Astrocyte (in vitro differentiated cells and primary cell): ENCODE data around the gene ETV6. TPM values are rescaled to one million over a fixed set of nuclear protein-coding genes. Genes with fewer than 3 reads are reported as not detected.
A peak's percentile ranks its signal among the peaks of the same experiment; 100 is the strongest.

Source experiments
- DNase-seq: peaks from one replicate; pipeline ENCODE4 v3.0.0-alpha.2; 2010; ENCODE audit warnings: low read depth
- FAIRE-seq: peaks from 2 replicates; lab custom pipeline; 2011; peaks lifted over from hg19 to GRCh38; lab: Jason Lieb, UNC
- H2AFZ ChIP-seq: 2 replicates; pipeline ENCODE4 v1.6.0; 2012; ENCODE audit warnings: low read depth, low read length, inconsistent platforms
- H3K27ac ChIP-seq: 2 replicates; pipeline ENCODE4 v1.5.1; 2011; ENCODE audit warnings: low read depth, low read length, inconsistent platforms
- H3K27me3 ChIP-seq: 2 replicates; pipeline ENCODE4 v1.6.0; 2011; ENCODE audit warnings: low read length, inconsistent platforms; ENCODE audit not compliant: insufficient read depth
- H3K36me3 ChIP-seq: 2 replicates; pipeline ENCODE4 v1.5.1; 2011; ENCODE audit warnings: low read length, inconsistent platforms; ENCODE audit not compliant: insufficient read depth
- H3K4me1 ChIP-seq: 2 replicates; pipeline ENCODE4 v1.5.1; 2011; ENCODE audit warnings: low read length, inconsistent platforms; ENCODE audit not compliant: insufficient read depth
- H3K4me2 ChIP-seq: 2 replicates; pipeline ENCODE4 v1.6.0; 2012; ENCODE audit warnings: low read length, inconsistent platforms
- H3K4me3 ChIP-seq: 2 replicates; pipeline ENCODE4 v1.5.1; 2011; ENCODE audit warnings: low read depth, mild to moderate bottlenecking, low read length, inconsistent platforms; ENCODE audit not compliant: insufficient read depth
- H3K79me2 ChIP-seq: 2 replicates; pipeline ENCODE4 v1.6.0; 2012; ENCODE audit warnings: mild to moderate bottlenecking, low read length, inconsistent platforms; ENCODE audit not compliant: insufficient read depth
- H3K9ac ChIP-seq: 2 replicates; pipeline ENCODE4 v1.6.0; 2012; ENCODE audit warnings: mild to moderate bottlenecking, low read length, inconsistent platforms
- H3K9me3 ChIP-seq: 2 replicates; pipeline ENCODE4 v1.5.1; 2012; ENCODE audit warnings: low read depth, mild to moderate bottlenecking, low read length, inconsistent platforms; ENCODE audit not compliant: insufficient read depth
- H4K20me1 ChIP-seq: 2 replicates; pipeline ENCODE4 v1.6.0; 2012; ENCODE audit warnings: low read length, inconsistent platforms; ENCODE audit not compliant: insufficient read depth
- H3K27ac Mint-ChIP-seq: one replicate; pipeline ENCODE4 v1.8.0; 2021; ENCODE audit warnings: mild to moderate bottlenecking, mixed read lengths; ENCODE audit not compliant: unreplicated experiment
- H3K27me3 Mint-ChIP-seq: one replicate; pipeline ENCODE4 v1.8.0; 2021; ENCODE audit warnings: low read depth, mixed read lengths; ENCODE audit not compliant: unreplicated experiment
- H3K36me3 Mint-ChIP-seq: one replicate; pipeline ENCODE4 v1.8.0; 2021; ENCODE audit warnings: low read depth, mixed read lengths; ENCODE audit not compliant: unreplicated experiment
- H3K4me1 Mint-ChIP-seq: one replicate; pipeline ENCODE4 v1.8.0; 2021; ENCODE audit warnings: low read depth, mixed read lengths; ENCODE audit not compliant: unreplicated experiment
- H3K4me3 Mint-ChIP-seq: one replicate; pipeline ENCODE4 v1.8.0; 2021; ENCODE audit warnings: mild to moderate bottlenecking, moderate library complexity, mixed read lengths; ENCODE audit not compliant: unreplicated experiment
- H3K9me3 Mint-ChIP-seq: one replicate; pipeline ENCODE4 v1.8.0; 2021; ENCODE audit warnings: mild to moderate bottlenecking, mixed read lengths; ENCODE audit not compliant: unreplicated experiment
- CTCF ChIP-seq: IDR thresholded peaks from 2 replicates; pipeline ENCODE4 v1.5.1; 2011; ENCODE audit warnings: low read depth, mild to moderate bottlenecking, inconsistent platforms, low read length, moderate library complexity; ENCODE audit not compliant: insufficient read depth
- EZH2 ChIP-seq: IDR thresholded peaks from 2 replicates; pipeline ENCODE4 v1.6.1; 2012; ENCODE audit warnings: mild to moderate bottlenecking, low read length, inconsistent platforms; ENCODE audit not compliant: insufficient read depth
- total RNA-seq: library from RNA; stranded (reverse); gene quantifications from 2 replicates; pipeline ENCODE4 v1.2.1, GENCODE V29; 2021

ETV6 gene
- total RNA-seq, 1 donor from 2014 or later: 41.2 TPM

- H3K4me1 Mint-ChIP-seq: peaks cover 60% of the 10 kb centered on the region
- Histone ChIP-seq H3K4me1 (peaks cover 49% of the 10 kb centered on the region), H3K9ac (no peak overlapping the region), H3K4me2 (no peak overlapping the region), H3K27me3 (no peaks in the 10 kb centered on the region), H3K36me3 (no peaks in the 10 kb centered on the region), H3K4me3 (no peak overlapping the region), H4K20me1 (no peaks in the 10 kb centered on the region), H3K9me3 (no peaks in the 10 kb centered on the region), H2AFZ (no peak overlapping the region), H3K27ac (no peak overlapping the region), H3K79me2 (peaks cover 45% of the 10 kb centered on the region)
- FAIRE-seq (no peak), DNase-seq (no peak)
- H3K36me3 Mint-ChIP-seq: peaks cover 17% of the 10 kb centered on the region
- no peak for TF ChIP-seq EZH2
- peak overlapping the region; percentile 70 for H3K27ac Mint-ChIP-seq
- no peaks in the 10 kb centered on the region for H3K27me3 Mint-ChIP-seq
- no peak overlapping the region for H3K4me3 Mint-ChIP-seq
- no peaks in the 10 kb centered on the region for H3K9me3 Mint-ChIP-seq
These were observed 118.3 kb downstream of the ETV6 start for GRCh38 chr12:11767798-11768197.

GRCh38 chr12:11768233-11768965, 118.9 kb downstream of the ETV6 start:
- Mint-ChIP-seq H3K27me3 (no peaks in the 10 kb centered on the region), H3K4me1 (peaks cover 54% of the 10 kb centered on the region), H3K27ac (peak overlapping the region; percentile 44), H3K9me3 (no peaks in the 10 kb centered on the region), H3K36me3 (peaks cover 19% of the 10 kb centered on the region), H3K4me3 (no peak overlapping the region)
- no peak overlapping the region for H3K27ac ChIP-seq
- H3K27me3 ChIP-seq: no peaks in the 10 kb centered on the region
- peaks cover 45% of the 10 kb centered on the region for H3K79me2 ChIP-seq
- H3K4me2 ChIP-seq: no peak overlapping the region
- DNase-seq (no peak), FAIRE-seq (no peak)
- no peaks in the 10 kb centered on the region for H3K36me3 ChIP-seq
- no peak overlapping the region for H3K4me3 ChIP-seq
- H2AFZ ChIP-seq: no peak overlapping the region
- H3K9me3 ChIP-seq: no peaks in the 10 kb centered on the region
- H3K9ac ChIP-seq: no peak overlapping the region
- peaks cover 43% of the 10 kb centered on the region for H3K4me1 ChIP-seq
- H4K20me1 ChIP-seq: no peaks in the 10 kb centered on the region
- TF ChIP-seq CTCF: no peak
- no peak for TF ChIP-seq EZH2

GRCh38 chr12:11769723-11770514, 120.4 kb downstream of the ETV6 start:
- Histone ChIP-seq H4K20me1 (peaks cover 2% of the 10 kb centered on the region), H3K27ac (no peak overlapping the region), H3K4me2 (no peak overlapping the region), H3K36me3 (peaks cover 3% of the 10 kb centered on the region), H3K4me1 (peaks cover 30% of the 10 kb centered on the region), H3K27me3 (no peaks in the 10 kb centered on the region), H3K9me3 (no peaks in the 10 kb centered on the region), H3K4me3 (no peak overlapping the region), H3K79me2 (peaks cover 45% of the 10 kb centered on the region), H2AFZ (no peak overlapping the region), H3K9ac (no peak overlapping the region)
- TF ChIP-seq CTCF: no peak
- TF ChIP-seq EZH2: no peak
- H3K27ac Mint-ChIP-seq: peak overlapping the region; percentile 38
- H3K27me3 Mint-ChIP-seq: no peaks in the 10 kb centered on the region
- no peak overlapping the region for H3K4me3 Mint-ChIP-seq
- H3K36me3 Mint-ChIP-seq: peaks cover 28% of the 10 kb centered on the region
- H3K4me1 Mint-ChIP-seq: peaks cover 45% of the 10 kb centered on the region
- H3K9me3 Mint-ChIP-seq: peaks cover 3% of the 10 kb centered on the region
- DNase-seq (no peak), FAIRE-seq (no peak)
